Liver (tissue), 9 donors: ENCODE results near the gene UNCX. TPM values are rescaled to one million over a fixed set of nuclear protein-coding genes. Genes with fewer than 3 reads are reported as not detected.

ENCODE experiments used
- DNase-seq: peaks from one replicate; pipeline ENCODE4 v3.0.0-alpha.2; 2017; ENCODE audit warnings: low spot score
- H3K27ac ChIP-seq, 2 donors: one replicate each; pipeline ENCODE4 v1.7.0; 2013; ENCODE audit warnings: inconsistent platforms in 2 of 2, low read length in 2 of 2, control low read depth in 1 of 2, low read depth in 1 of 2, mild to moderate bottlenecking in 1 of 2
- H3K27me3 ChIP-seq, 4 donors: one replicate each; pipeline versions ENCODE4 v1.6.1 to v1.7.0; 2013; ENCODE audit warnings: low read length in 3 of 4, inconsistent platforms in 1 of 4, mild to moderate bottlenecking in 1 of 4, moderate library complexity in 1 of 4; ENCODE audit not compliant: control insufficient read depth in 4 of 4, insufficient read depth in 4 of 4
- H3K36me3 ChIP-seq, 4 donors: one replicate each; pipeline versions ENCODE4 v1.6.1 to v1.7.0; 2013; ENCODE audit warnings: low read length in 3 of 4, mild to moderate bottlenecking in 3 of 4, low read depth in 1 of 4, moderate library complexity in 1 of 4; ENCODE audit not compliant: control insufficient read depth in 4 of 4, insufficient read depth in 3 of 4
- H3K4me1 ChIP-seq, 4 donors: one replicate each; pipeline versions ENCODE4 v1.6.1 to v1.7.0; 2013; ENCODE audit warnings: low read length in 3 of 4, mild to moderate bottlenecking in 3 of 4, moderate library complexity in 1 of 4; ENCODE audit not compliant: control insufficient read depth in 4 of 4, insufficient read depth in 4 of 4
- H3K4me3 ChIP-seq, 3 donors: one replicate each; pipeline versions ENCODE4 v1.6.1 to v1.7.0; 2013; ENCODE audit warnings: low read length in 3 of 3, control low read depth in 1 of 3, low read depth in 1 of 3, mild to moderate bottlenecking in 1 of 3
- H3K9ac ChIP-seq, 2 donors: one replicate each; pipeline ENCODE4 v1.7.0; 2013; ENCODE audit warnings: low read length in 2 of 2, mild to moderate bottlenecking in 2 of 2, moderate library complexity in 2 of 2, control low read depth in 1 of 2, low read depth in 1 of 2
- H3K9me3 ChIP-seq, 4 donors: one replicate each; pipeline versions ENCODE4 v1.6.1 to v1.7.0; 2013; ENCODE audit warnings: low read length in 3 of 4; ENCODE audit not compliant: control insufficient read depth in 4 of 4
- EGR1 ChIP-seq, 2 donors: IDR thresholded peaks; 2 replicates each; pipeline ENCODE4 v1.6.1; 2016 to 2018; ENCODE audit warnings: antibody characterized with exemption in 2 of 2, low read depth in 2 of 2
- FOXA1 ChIP-seq: IDR thresholded peaks from 2 replicates; pipeline ENCODE4 v1.6.1; 2016; ENCODE audit warnings: antibody characterized with exemption
- FOXA2 ChIP-seq: IDR thresholded peaks from 2 replicates; pipeline ENCODE4 v1.6.1; 2016; ENCODE audit warnings: antibody characterized with exemption
- HNF4G ChIP-seq: IDR thresholded peaks from 2 replicates; pipeline ENCODE4 v1.6.1; 2016; ENCODE audit warnings: antibody characterized with exemption
- NR2F2 ChIP-seq: IDR thresholded peaks from 2 replicates; pipeline ENCODE4 v1.6.1; 2016; ENCODE audit warnings: antibody characterized with exemption
- RAD21 ChIP-seq, 2 donors: IDR thresholded peaks; 2 replicates each; pipeline ENCODE4 v1.6.1; 2016; ENCODE audit warnings: antibody characterized with exemption in 2 of 2, mild to moderate bottlenecking in 2 of 2
- TAF1 ChIP-seq: conservative IDR thresholded peaks from 2 replicates; pipeline ENCODE4 v1.6.1; 2016; ENCODE audit warnings: antibody characterized with exemption, mild to moderate bottlenecking
- ZBTB33 ChIP-seq: IDR thresholded peaks from 2 replicates; pipeline ENCODE4 v1.6.1; 2016; ENCODE audit warnings: antibody characterized with exemption
- WGBS: extraction: QIAGEN DNeasy Blood & Tissue Kit; methylation state at CpG from one replicate; pipeline ENCODE4 v1.1.7; 2013; 5-methylcytosine and 5-hydroxymethylcytosine counted together
- polyA plus RNA-seq, 2 donors: library from polyadenylated mRNA; stranded (reverse) in 1 of 2; unstranded in 1 of 2; fragments of 200-250 nt in 1 of 2; fragments of >200 nt in 1 of 2; fragmentation: Nextera tagmentation in 1 of 2; extraction: Ambion mirVana in 1 of 2; gene quantifications; one replicate each; pipeline versions ENCODE4 v1.2.1 to v1.2.3, GENCODE V29; 2013 to 2015
- total RNA-seq, 2 donors: library from RNA; depleted of rRNA; stranded (reverse); fragments of >200 nt; gene quantifications; one replicate each; pipeline ENCODE4 v1.2.3, GENCODE V29; 2014
- TF ChIP-seq, protein P1 (sequence below): IDR thresholded peaks from 2 replicates; pipeline ENCODE4 v1.6.1; 2016; ENCODE audit warnings: antibody characterized with exemption, mild to moderate bottlenecking
- TF ChIP-seq, protein P2 (sequence below): fragments of 150-350 bp; IDR thresholded peaks from 2 replicates; pipeline ENCODE4 v1.5.1; 2017; ENCODE audit warnings: improper control_type of control experiment, low read depth, low read length; ENCODE audit not compliant: missing input control
- donor health status: healthy.
- donor health status: healthy.
- donor health status: healthy.
- donor health status: healthy.
- donor health status: healthy.

UNCX gene
- total and polyA plus RNA-seq, 4 donors = not detected

DNA sequence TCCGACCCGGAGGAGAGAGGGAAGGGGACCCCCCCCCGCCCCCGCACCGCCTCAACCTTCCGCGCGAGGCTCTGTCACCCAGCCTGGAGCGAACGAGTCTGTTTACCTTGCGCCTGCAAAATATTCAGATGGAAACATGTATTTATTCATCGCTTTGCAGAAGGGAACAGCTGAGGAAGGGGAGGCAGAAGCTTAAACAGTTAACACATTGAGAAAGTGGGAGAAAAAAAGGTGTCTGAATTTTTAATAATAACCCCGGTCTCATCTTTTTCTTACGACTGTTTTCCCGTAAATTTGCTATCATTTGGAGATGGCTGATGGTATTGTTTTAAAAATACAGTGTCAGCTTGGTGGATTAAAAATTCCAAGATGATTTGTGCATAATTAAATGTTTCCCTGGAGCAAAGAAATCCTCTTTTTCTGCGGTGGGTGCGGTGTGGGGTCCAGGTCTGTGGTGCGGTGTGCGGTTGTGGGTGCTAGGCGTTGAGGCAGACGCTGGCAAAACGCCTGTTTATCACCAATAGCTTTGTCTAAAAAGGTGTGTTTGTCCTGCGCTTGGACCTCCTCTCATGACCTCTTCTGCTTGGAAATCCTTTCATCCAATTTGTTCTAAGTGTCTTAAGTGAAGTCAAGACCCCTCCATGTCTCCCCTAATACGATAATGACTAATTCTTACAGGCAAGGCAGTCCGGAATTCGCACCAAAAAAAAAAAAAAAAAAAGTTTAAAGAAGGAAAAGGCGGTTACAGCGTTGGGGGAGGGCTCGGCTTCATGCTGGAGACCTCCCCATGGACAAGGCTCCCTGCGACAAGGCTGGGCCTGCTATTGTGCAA lies 1.6 kb downstream of the UNCX start:
- H3K36me3 ChIP-seq = no peaks in the 10 kb centered on the region
- no peak overlapping the region for H3K4me3 ChIP-seq
- H3K9ac ChIP-seq = no peak overlapping the region
- peaks cover 3 to 27% (median 9%) of the 10 kb centered on the region in 4 donors for H3K4me1 ChIP-seq
- peaks cover 0 to 5% (median 0%) of the 10 kb centered on the region in 4 donors for H3K9me3 ChIP-seq
- no peak overlapping the region for H3K27ac ChIP-seq
- peaks cover 2 to 42% (median 14%) of the 10 kb centered on the region in 4 donors for H3K27me3 ChIP-seq
- WGBS = 5% methylated on average over 30 of the region's 30 CpGs
- TF ChIP-seq, protein P1, sequence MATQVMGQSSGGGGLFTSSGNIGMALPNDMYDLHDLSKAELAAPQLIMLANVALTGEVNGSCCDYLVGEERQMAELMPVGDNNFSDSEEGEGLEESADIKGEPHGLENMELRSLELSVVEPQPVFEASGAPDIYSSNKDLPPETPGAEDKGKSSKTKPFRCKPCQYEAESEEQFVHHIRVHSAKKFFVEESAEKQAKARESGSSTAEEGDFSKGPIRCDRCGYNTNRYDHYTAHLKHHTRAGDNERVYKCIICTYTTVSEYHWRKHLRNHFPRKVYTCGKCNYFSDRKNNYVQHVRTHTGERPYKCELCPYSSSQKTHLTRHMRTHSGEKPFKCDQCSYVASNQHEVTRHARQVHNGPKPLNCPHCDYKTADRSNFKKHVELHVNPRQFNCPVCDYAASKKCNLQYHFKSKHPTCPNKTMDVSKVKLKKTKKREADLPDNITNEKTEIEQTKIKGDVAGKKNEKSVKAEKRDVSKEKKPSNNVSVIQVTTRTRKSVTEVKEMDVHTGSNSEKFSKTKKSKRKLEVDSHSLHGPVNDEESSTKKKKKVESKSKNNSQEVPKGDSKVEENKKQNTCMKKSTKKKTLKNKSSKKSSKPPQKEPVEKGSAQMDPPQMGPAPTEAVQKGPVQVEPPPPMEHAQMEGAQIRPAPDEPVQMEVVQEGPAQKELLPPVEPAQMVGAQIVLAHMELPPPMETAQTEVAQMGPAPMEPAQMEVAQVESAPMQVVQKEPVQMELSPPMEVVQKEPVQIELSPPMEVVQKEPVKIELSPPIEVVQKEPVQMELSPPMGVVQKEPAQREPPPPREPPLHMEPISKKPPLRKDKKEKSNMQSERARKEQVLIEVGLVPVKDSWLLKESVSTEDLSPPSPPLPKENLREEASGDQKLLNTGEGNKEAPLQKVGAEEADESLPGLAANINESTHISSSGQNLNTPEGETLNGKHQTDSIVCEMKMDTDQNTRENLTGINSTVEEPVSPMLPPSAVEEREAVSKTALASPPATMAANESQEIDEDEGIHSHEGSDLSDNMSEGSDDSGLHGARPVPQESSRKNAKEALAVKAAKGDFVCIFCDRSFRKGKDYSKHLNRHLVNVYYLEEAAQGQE = no peak
- no peak for DNase-seq

DNA sequence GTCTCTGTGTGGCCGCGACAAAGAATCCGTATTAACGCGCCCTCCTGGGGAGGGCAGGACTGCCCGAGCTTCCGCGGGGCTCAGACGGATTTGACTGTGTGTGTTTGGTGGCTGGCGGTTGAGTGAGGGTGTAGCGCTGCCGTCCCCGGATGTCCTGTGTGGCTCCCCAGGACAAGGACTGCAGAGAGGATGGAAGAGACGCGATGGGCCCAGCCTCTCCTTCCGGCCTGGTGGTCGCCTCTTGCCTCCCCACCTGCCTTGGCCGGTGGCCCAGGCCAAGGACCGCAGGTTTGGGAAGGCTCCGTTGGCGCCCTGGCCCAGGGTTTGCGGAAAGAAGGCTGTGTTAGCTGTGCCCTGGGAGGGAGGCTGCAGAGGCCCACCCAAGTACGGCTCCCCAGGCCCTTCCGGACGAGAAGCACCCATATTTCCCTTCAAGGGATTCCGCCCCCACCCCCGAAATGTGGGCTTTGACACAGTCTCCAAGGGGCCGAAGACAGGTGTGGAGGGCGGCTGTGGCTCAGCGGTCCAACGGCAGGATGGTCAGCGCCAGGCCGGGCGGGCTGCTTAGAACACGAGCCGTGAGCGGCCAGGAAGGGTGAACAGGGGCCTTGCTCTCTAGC lies 2.3 kb downstream of the UNCX start:
- no peaks in the 10 kb centered on the region for H3K36me3 ChIP-seq
- no peak for DNase-seq
- peaks cover 3 to 22% (median 9%) of the 10 kb centered on the region in 4 donors for H3K4me1 ChIP-seq
- H3K9me3 ChIP-seq = peaks cover 0 to 5% (median 0%) of the 10 kb centered on the region in 4 donors
- no peak overlapping the region for H3K4me3 ChIP-seq
- TF ChIP-seq NR2F2 = no peak
- no peak for TF ChIP-seq TAF1
- TF ChIP-seq FOXA2 = no peak
- no peak for TF ChIP-seq HNF4G
- no peak for TF ChIP-seq FOXA1
- no peak for TF ChIP-seq EGR1 (IDR thresholded peaks at IDR 0.05; ENCODE audit: low read depth in 2 of 2)
- no peak for TF ChIP-seq ZBTB33
- TF ChIP-seq, protein P1 = no peak
- TF ChIP-seq RAD21 (IDR thresholded peaks at IDR 0.05) = no peak
- TF ChIP-seq, protein P2, sequence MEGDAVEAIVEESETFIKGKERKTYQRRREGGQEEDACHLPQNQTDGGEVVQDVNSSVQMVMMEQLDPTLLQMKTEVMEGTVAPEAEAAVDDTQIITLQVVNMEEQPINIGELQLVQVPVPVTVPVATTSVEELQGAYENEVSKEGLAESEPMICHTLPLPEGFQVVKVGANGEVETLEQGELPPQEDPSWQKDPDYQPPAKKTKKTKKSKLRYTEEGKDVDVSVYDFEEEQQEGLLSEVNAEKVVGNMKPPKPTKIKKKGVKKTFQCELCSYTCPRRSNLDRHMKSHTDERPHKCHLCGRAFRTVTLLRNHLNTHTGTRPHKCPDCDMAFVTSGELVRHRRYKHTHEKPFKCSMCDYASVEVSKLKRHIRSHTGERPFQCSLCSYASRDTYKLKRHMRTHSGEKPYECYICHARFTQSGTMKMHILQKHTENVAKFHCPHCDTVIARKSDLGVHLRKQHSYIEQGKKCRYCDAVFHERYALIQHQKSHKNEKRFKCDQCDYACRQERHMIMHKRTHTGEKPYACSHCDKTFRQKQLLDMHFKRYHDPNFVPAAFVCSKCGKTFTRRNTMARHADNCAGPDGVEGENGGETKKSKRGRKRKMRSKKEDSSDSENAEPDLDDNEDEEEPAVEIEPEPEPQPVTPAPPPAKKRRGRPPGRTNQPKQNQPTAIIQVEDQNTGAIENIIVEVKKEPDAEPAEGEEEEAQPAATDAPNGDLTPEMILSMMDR = no peak
- H3K27ac ChIP-seq = no peak overlapping the region
- 5% methylated on average over 37 of the region's 37 CpGs for WGBS
- H3K9ac ChIP-seq = no peak overlapping the region
- peaks cover 4 to 42% (median 17%) of the 10 kb centered on the region in 4 donors for H3K27me3 ChIP-seq
